Cortex of kidney (tissue), 1 donor: Measurements from ENCODE around the gene CD300LF.

Experiments
- DNase-seq: peaks from one replicate; lab custom pipeline; 2025; lab: John Stamatoyannopoulos, UW

The CD300LF gene

GRCh38 chr17:74729866-74730265 lies 17.1 kb upstream of the CD300LF start:
- no peak for DNase-seq

DNA sequence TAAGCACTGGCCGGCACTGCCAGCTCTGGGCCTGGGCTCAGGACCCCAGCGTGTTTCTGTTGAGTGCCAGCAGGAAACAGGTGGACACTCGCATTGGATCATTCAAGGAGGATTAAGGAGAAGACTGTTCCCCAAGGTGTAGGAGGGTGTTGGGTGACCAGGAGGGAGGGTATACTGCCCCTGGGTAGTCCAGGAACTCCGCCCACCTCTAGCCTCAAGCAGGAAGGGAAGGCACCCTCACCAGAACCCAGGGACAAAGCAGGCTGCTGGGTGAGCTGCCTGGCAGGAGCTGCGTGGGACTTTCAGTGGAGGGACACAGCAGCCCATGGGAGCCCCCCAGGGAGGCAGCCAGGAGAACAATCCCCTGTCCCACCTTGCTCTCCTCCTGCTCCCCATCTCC lies 16.6 kb upstream of the CD300LF start:
- no peak for DNase-seq

DNA sequence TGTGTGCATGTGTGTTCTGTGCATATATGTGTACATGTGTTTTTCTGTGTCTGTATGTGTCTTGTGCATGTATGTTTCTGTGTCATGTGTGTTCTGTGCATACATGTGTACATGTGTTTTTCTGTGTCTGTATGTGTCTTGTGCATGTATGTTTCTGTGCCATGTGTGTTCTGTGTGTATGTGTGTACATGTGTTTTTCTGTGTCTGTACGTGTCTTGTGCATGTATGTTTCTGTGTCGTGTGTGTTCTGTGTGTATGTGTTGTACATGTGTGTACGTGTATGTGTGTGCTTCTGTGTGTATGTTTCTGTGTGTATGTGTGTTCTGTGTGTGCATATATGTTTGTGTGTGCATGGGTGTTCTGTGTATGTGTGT lies 16.0 kb upstream of the CD300LF start:
- no peak for DNase-seq

DNA sequence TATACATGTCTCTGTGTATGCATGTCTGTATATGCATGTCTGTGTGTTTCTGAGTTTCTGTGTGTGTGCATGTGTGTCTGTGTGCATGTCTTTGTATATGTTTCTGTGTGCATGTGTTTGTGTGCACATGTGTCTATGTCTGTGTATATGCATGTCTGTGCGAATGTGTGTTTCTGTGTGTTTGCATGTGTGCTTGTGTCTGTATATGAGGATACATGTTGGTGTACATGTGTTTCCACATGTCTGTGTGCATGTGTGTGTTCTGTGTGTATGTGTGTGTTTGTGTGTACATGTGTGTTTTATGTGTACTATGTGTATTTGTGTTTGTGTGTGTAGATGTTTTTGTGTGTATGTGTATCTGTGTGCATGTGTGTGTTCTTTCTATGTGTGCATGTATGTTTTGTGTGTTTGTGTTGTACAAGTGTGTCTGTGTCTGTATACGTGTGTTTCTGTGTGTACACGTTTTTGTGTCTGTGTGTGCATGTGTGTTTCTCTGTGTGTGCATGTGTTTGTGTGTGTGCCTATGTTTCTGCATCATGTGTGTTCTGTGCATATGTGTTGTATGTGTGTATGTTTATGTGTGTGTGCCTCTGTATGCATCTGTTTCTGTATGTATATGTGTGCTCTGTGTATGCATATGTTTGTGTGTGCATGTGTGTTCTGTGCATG lies 15.4 kb upstream of the CD300LF start:
- no peak for DNase-seq

DNA sequence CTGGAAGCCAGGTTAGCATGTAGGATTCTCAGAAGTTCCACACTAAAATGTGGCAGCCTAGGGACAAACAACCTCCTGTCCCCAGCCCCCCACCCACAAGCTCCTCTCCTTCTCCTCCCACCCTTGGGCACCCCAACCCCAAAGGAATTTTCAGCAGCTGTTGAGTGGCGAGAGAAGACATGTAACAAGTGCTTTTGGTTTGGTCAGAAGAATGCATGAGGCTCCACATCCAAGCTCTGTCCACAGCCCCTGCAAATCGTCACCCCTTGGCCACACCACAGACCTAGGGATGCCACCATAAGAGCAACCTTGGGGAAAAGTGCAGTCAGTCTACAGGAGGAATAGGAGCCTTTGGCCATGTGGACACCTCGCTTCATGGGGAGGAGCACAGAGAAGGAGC lies 12.4 kb upstream of the CD300LF start:
- DNase-seq, result no peak

DNA sequence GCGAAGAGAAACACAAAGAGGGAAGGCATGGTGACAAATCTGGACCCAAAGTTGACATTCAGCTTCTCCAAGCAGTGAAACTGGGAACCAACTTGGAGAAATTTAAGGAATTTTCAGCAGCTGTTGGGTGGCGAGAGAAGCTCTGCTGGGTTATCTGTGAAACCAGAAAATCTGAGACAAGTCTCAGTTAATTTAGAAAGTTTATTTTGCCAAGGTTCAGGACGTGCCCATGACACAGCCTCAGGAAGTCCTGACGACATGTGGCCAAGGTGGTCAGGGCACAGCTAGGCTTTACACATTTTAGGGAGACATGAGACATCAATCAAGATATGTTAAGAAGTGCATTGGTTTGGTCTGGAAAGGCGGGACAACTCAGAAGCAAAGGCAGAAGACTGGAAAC lies 11.2 kb upstream of the CD300LF start:
- DNase-seq, result no peak

GRCh38 chr17:74722782-74723181 lies 10.1 kb upstream of the CD300LF start:
- DNase-seq, result no peak

DNA sequence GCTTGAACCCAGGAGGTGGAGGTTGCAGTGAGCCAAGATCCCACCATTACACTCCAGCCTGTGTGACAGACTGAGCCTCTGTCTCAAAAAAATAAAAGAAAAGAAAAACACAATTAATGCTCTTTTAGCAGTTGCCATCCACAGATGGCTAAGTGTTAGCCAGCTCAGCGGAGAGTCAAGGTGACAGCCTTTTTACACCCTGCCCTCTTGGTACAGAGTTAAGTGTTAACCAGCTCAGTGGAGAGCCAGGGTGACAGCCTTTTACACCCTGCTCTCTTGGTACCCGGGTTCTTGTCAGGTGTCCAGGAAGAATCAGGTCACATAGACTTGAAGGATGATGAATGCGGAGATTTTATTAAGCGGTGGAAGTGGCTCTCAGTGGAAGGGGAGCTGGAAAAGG lies 7.8 kb upstream of the CD300LF start:
- DNase-seq, result no peak

DNA sequence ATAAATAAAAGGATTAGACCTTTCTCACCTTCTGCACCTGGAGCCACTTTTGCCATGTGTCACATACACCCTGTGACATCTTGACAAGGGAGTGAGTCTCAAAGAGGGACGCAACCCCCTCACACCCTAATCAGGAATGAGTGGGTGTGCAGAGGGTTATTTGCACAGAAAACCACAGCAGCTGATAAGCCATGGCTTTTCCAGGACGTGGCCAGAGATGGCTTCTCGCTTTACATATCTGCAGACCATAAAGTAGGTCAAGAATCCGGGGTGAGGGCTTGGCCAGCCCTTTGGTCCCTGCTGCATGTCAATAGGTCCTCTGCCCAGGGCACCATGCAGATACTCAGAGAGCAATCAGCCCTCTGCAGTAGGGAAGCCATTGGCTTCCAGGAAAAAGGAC lies 2.4 kb upstream of the CD300LF start:
- DNase-seq, result no peak

DNA sequence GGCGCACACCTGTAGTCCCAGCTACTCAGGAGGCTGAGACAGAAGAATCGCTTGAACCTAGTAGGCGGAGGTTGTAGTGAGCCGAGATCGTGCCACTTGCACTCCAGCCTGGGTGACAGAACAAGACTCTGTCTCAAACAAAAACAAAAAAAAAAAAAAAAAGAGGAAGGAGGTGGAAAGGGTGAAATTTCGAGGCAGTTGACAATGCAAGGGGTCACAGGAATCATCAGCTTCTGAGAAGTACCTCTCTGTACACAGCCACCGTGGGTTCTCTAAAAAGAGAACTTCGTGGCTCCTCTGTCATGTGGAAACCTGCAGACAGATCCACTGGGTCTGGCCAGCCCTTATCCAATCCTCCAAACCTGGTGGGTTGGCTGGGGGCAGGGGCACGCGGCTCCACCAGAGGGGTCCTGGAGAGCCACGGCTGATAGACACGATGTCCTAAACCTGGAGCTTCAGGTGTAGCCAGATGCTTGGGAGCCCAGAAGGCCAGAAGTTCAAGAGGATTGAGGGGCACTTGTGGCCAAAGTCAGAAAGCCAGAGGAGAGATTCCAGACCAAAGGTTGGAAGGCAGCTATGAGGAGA lies 540 bp upstream of the CD300LF start:
- DNase-seq, result no peak

DNA sequence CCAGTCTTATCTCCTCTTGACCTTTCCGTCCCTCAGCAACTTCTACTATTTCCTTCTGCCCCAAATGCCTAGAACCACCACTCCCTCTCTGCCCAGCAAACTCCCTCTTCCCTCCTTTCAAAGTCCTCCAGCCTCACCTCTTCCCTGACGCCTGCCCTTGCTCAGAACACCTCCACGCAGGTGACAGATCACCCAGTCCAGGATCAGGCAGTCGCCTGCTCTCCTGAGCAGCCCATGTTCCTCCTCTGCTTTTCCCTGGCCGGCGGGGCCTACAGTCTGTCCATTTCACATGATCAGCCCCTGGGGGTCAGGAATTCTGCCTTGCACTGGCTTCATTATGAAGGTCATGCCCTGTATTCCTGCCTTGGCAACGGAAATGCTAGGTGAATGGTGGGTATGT lies 422 bp downstream of the CD300LF start:
- DNase-seq, result no peak

DNA sequence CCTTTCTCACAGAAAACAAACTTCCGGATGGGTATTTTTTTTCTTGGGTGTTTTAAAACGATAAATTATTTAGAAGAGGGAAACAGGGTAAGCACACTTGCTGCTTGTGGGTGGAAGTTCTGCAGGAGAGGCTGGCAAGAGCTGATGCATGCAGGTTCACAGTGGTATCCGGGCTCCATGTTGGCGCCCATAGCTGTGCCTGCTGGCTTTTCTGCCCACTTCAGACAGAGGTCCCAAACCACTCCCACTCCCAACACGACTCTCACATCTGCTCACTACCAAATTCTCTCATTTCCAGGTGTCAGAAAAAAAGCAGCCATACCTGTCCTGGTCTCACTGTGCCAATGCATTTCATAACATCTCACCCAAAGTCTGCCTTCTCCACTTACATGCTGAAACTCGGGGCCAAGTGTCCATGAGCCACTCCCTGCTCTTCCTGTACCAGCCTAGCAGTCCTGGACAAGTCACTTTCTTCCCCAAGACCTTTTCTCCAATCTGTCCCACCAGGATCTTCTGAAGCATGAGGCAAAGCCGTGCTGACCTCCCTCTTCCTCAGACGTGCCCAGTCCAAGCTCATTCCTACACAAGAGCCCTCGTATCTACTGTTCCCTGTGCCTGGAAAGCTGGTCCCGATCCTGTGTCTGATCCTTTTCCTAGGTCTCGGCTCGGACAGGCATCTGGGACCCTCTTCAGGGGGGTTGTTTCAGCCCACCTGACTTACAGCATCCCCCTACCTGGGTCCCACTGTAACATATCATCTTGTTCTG lies 1.5 kb downstream of the CD300LF start:
- no peak for DNase-seq

GRCh38 chr17:74704544-74704943 lies 8.2 kb downstream of the CD300LF start:
- no peak for DNase-seq

DNA sequence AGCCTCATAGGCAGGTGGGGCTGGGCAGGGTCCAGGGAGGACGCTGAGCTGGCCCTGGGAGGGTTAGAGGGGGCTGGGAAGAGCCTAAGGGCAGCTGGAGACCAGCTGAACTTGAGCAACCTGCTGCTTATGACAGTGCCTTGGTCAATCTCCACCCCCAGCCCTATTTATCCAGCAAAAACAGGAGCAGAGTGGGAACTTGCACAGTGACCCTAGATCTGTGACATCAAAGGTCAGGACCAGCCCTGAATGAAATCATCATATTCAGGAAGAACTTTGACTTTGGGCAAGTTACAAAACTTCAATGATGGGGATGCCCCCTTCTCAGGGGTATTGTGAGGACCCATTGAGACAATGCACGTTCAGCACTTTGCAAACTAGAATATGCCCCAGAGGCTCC lies 9.4 kb downstream of the CD300LF start:
- DNase-seq, result no peak

GRCh38 chr17:74702116-74702871 lies 10.4 kb downstream of the CD300LF start:
- no peak for DNase-seq

- DNase-seq, result no peak
Measured at GRCh38 chr17:74699236-74699635, 13.5 kb downstream of the CD300LF start.

- no peak for DNase-seq
Measured at GRCh38 chr17:74698069-74698468, 14.7 kb downstream of the CD300LF start.

DNA sequence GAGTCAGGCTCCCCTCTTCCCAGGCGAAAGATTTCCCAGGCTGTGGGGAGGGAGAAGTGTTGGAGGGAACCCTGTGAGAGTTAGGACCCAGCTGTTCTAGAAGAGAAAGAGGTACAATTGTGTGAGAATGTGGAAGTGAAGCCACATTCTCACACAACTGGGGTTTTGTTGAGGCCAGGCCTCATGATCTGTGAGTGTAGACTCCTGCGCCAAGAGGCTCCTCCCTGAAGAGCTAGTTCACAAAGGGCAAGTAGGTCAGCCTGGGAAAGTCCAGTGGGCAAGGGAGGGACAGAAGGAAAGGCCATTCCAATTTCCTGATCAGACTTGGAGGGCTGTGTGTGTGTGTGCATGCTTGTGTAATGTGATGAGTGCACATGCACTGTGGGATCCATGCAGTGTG lies 15.2 kb downstream of the CD300LF start:
- DNase-seq, result no peak

- no peak for DNase-seq
Measured at GRCh38 chr17:74695629-74696028, 17.1 kb downstream of the CD300LF start.

DNA sequence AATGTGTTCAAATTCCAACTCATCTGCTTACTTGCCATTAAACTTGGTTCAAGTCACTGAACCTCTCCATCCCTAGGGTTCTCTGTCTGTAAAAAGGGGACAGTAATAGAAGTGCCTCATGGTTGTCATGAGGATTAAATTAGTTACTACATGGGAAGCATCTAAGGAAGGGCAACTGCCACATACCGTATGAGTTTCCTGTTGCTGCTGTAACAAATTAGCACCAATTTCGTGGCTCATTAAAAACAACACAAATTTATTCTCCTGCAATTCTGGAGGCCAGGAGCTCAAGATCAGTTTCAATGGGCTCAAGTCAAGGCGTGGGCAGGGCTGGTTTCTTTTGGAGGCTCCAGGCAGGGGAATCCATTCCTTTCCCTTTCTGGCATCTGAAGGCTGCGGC lies 18.6 kb downstream of the CD300LF start:
- no peak for DNase-seq

- no peak for DNase-seq
Measured at GRCh38 chr17:74691151-74691550, 21.6 kb downstream of the CD300LF start.

GRCh38 chr17:74690409-74690825 lies 22.3 kb downstream of the CD300LF start:
- no peak for DNase-seq

- DNase-seq, result no peak
Measured at GRCh38 chr17:74687886-74688285, 24.8 kb downstream of the CD300LF start.
